H1 (cell line): Measurements from ENCODE around the gene LY6G6C. TPM values are rescaled to one million over a fixed set of nuclear protein-coding genes. Genes with fewer than 3 reads are reported as not detected.

Experiments used
- CTCF ChIA-PET: fragments of 300-600 bp; sonication (Branson Sonifier 250); formaldehyde crosslinking; loops from one replicate; lab custom pipeline; 2021; ENCODE audit not compliant: partially characterized antibody; lab: Charles Lee
- POLR2A ChIA-PET: fragments of 300-600 bp; sonication (Branson Sonifier 250); formaldehyde crosslinking; loops from one replicate; lab custom pipeline; 2021; ENCODE audit warnings: inconsistent platforms; ENCODE audit not compliant: partially characterized antibody; lab: Charles Lee
- DNase-seq, 2 experiments: peaks; one replicate each; pipeline versions ENCODE4 v3.0.0 to v3.0.0-alpha.2; 2010 to 2022; ENCODE audit warnings: low spot score in 2 of 2, low read depth in 1 of 2, mixed read lengths in 1 of 2
- FAIRE-seq: peaks from 2 replicates; lab custom pipeline; 2011; peaks lifted over from hg19 to GRCh38; lab: Jason Lieb, UNC
- H2AFZ ChIP-seq: 2 replicates; pipeline ENCODE4 v1.8.1; 2012; ENCODE audit warnings: low read length, inconsistent platforms
- H2AK5ac ChIP-seq: 2 replicates; pipeline ENCODE4 v1.6.1; 2013; ENCODE audit warnings: low read depth, low read length
- H2BK120ac ChIP-seq: replicated peaks from 2 replicates; pipeline ENCODE3; 2013; ENCODE audit warnings: low read depth, low read length, inconsistent platforms
- H2BK12ac ChIP-seq: 2 replicates; pipeline ENCODE4 v1.6.1; 2013; ENCODE audit warnings: low read depth, low read length
- H2BK15ac ChIP-seq: 2 replicates; pipeline ENCODE4 v1.6.1; 2013; ENCODE audit warnings: low read length
- H2BK20ac ChIP-seq: 2 replicates; pipeline ENCODE4 v1.6.1; 2013; ENCODE audit warnings: low read length
- H2BK5ac ChIP-seq: 2 replicates; pipeline ENCODE4 v1.6.1; 2013; ENCODE audit warnings: low read depth, low read length
- H3K14ac ChIP-seq: 2 replicates; pipeline ENCODE4 v1.6.1; 2013; ENCODE audit warnings: inconsistent platforms; ENCODE audit not compliant: insufficient read length
- H3K18ac ChIP-seq: 2 replicates; pipeline ENCODE4 v1.6.1; 2013; ENCODE audit warnings: low read length; ENCODE audit errors: extremely low read depth
- H3K23ac ChIP-seq: 2 replicates; pipeline ENCODE4 v1.6.1; 2013; ENCODE audit warnings: inconsistent platforms; ENCODE audit not compliant: insufficient read length
- H3K23me2 ChIP-seq: 2 replicates; pipeline ENCODE4 v1.6.1; 2013; ENCODE audit warnings: low read depth, low read length
- H3K27ac ChIP-seq: 2 replicates; pipeline ENCODE4 v1.6.1; 2011; ENCODE audit warnings: low read depth, low read length, inconsistent platforms
- H3K27me3 ChIP-seq, 4 experiments: replicated peaks in 1 of 4; 1 replicate in 1 of 4; 2 replicates in 3 of 4; pipeline versions ENCODE4 v1.6.1 to v1.8.1; 2011 to 2013; ENCODE audit warnings: low read length in 3 of 4, mild to moderate bottlenecking in 3 of 4, inconsistent platforms in 2 of 4, mixed read lengths in 2 of 4, moderate library complexity in 1 of 4; ENCODE audit not compliant: control insufficient read depth in 3 of 4, insufficient read depth in 3 of 4; ENCODE audit errors: extremely low read depth in 1 of 4
- H3K36me3 ChIP-seq, 4 experiments: 2 replicates each; pipeline versions ENCODE4 v1.6.1 to v1.8.1; 2011 to 2013; ENCODE audit warnings: mild to moderate bottlenecking in 4 of 4, low read length in 3 of 4, moderate library complexity in 2 of 4, control low read depth in 1 of 4, inconsistent platforms in 1 of 4; ENCODE audit not compliant: insufficient read depth in 4 of 4, control insufficient read depth in 2 of 4
- H3K4ac ChIP-seq: replicated peaks from 2 replicates; pipeline ENCODE3; 2013; ENCODE audit warnings: low read length, low read depth, mixed read lengths, inconsistent platforms; ENCODE audit not compliant: insufficient read length
- H3K4me1 ChIP-seq, 4 experiments: replicated peaks in 1 of 4; 1 replicate in 1 of 4; 2 replicates in 3 of 4; pipeline versions ENCODE4 v1.6.1 to v1.8.1; 2011 to 2013; ENCODE audit warnings: low read length in 3 of 4, inconsistent platforms in 2 of 4, mixed read lengths in 1 of 4; ENCODE audit not compliant: insufficient read depth in 4 of 4, control insufficient read depth in 3 of 4
- H3K4me2 ChIP-seq, 2 experiments: 2 replicates each; pipeline versions ENCODE4 v1.6.1 to v1.8.1; 2011 to 2013; ENCODE audit warnings: low read depth in 2 of 2, low read length in 2 of 2, control low read depth in 1 of 2, inconsistent platforms in 1 of 2, mild to moderate bottlenecking in 1 of 2; ENCODE audit not compliant: insufficient read depth in 1 of 2
- H3K4me3 ChIP-seq, 4 experiments: fragments of 200-600, 300-600 bp in 1 of 4; sonication (generic), shearing (Covaris generic), sonication (Bioruptor Twin) in 1 of 4; 2 replicates each; pipeline versions ENCODE4 v1.5.1 to v1.8.1; 2011 to 2016; ENCODE audit warnings: low read length in 4 of 4, low read depth in 3 of 4, control low read depth in 2 of 4, inconsistent platforms in 2 of 4, mild to moderate bottlenecking in 2 of 4, mixed read lengths in 1 of 4, moderate library complexity in 1 of 4; ENCODE audit not compliant: insufficient read depth in 2 of 4; ENCODE audit errors: extremely low read depth in 1 of 4
- H3K56ac ChIP-seq: replicated peaks from 2 replicates; pipeline ENCODE3; 2013; ENCODE audit warnings: low read depth, mild to moderate bottlenecking, mixed read lengths, low read length, inconsistent platforms; ENCODE audit not compliant: insufficient read length
- H3K79me1 ChIP-seq: 2 replicates; pipeline ENCODE4 v1.6.1; 2013; ENCODE audit warnings: low read depth, low read length, control low read depth
- H3K79me2 ChIP-seq, 2 experiments: 2 replicates each; pipeline versions ENCODE4 v1.6.1 to v1.8.1; 2012 to 2013; ENCODE audit warnings: low read length in 2 of 2, mild to moderate bottlenecking in 2 of 2, inconsistent platforms in 1 of 2; ENCODE audit not compliant: insufficient read depth in 2 of 2, control insufficient read depth in 1 of 2
- H3K9ac ChIP-seq, 4 experiments: replicated peaks in 1 of 4; 1 replicate in 1 of 4; 2 replicates in 3 of 4; pipeline versions ENCODE4 v1.6.1 to v1.8.1; 2011 to 2013; ENCODE audit warnings: low read depth in 3 of 4, low read length in 3 of 4, control low read depth in 2 of 4, mild to moderate bottlenecking in 2 of 4, moderate library complexity in 2 of 4, inconsistent platforms in 1 of 4; ENCODE audit errors: extremely low read depth in 1 of 4
- H3K9me3 ChIP-seq, 2 experiments: 2 replicates each; pipeline versions ENCODE4 v1.6.1 to v1.8.1; 2012 to 2013; ENCODE audit warnings: mild to moderate bottlenecking in 2 of 2, moderate library complexity in 2 of 2, control low read depth in 1 of 2, inconsistent platforms in 1 of 2, low read depth in 1 of 2, low read length in 1 of 2, mixed read lengths in 1 of 2; ENCODE audit not compliant: insufficient read depth in 2 of 2
- H4K20me1 ChIP-seq, 2 experiments: replicated peaks in 1 of 2; 2 replicates each; pipeline versions ENCODE3 to v1.8.1; 2011 to 2013; ENCODE audit warnings: inconsistent platforms in 2 of 2, low read length in 2 of 2, mild to moderate bottlenecking in 1 of 2; ENCODE audit not compliant: insufficient read depth in 2 of 2, control insufficient read depth in 1 of 2
- H4K5ac ChIP-seq: 2 replicates; pipeline ENCODE4 v1.6.1; 2013; ENCODE audit warnings: low read length, low read depth, mixed read lengths, inconsistent platforms; ENCODE audit not compliant: insufficient read length
- H4K8ac ChIP-seq: 2 replicates; pipeline ENCODE4 v1.8.0; 2013; ENCODE audit warnings: mild to moderate bottlenecking, moderate library complexity, low read length, inconsistent platforms; ENCODE audit not compliant: insufficient read depth; ENCODE audit errors: extremely low read depth
- H4K91ac ChIP-seq: replicated peaks from 2 replicates; pipeline ENCODE3; 2013; ENCODE audit warnings: low read length, mixed read lengths, inconsistent platforms; ENCODE audit not compliant: insufficient read length
- KDM1A ChIP-seq: fragments of 200-600, 300-600 bp; sonication (generic); IDR thresholded peaks from 2 replicates; pipeline ENCODE4 v1.7.1; 2016; ENCODE audit warnings: mild to moderate bottlenecking, low read length, borderline replicate concordance
- NANOG ChIP-seq: IDR thresholded peaks from 2 replicates; pipeline ENCODE4 v1.6.1; 2011; ENCODE audit warnings: low read length, low read depth, mild to moderate bottlenecking, inconsistent platforms; ENCODE audit not compliant: insufficient read depth, poor library complexity, severe bottlenecking
- RNF2 ChIP-seq: fragments of 200-900, 300-1000 bp; sonication (generic); IDR thresholded peaks from 2 replicates; pipeline ENCODE4 v1.7.1; 2016; ENCODE audit warnings: borderline replicate concordance, low read depth, mild to moderate bottlenecking, antibody characterized with exemption, low read length; ENCODE audit not compliant: poor library complexity, severe bottlenecking; ENCODE audit errors: missing control alignments
- SUZ12 ChIP-seq: fragments of 200-600 bp; sonication (generic); IDR thresholded peaks from 2 replicates; pipeline ENCODE4 v1.6.1; 2012; ENCODE audit warnings: mild to moderate bottlenecking, inconsistent platforms, low read length, moderate library complexity, mixed read lengths
- USF2 ChIP-seq: IDR thresholded peaks from 2 replicates; pipeline ENCODE4 v1.6.1; 2011; ENCODE audit warnings: low read length, improper control_type of control experiment
- WGBS, 2 experiments: shearing (Covaris generic) in 1 of 2; methylation state at CpG; one replicate each; pipeline versions ENCODE4 v1.1.6 to v1.1.7; 2013 to 2015; ENCODE audit warnings: low lambda C conversion rate in 2 of 2, mixed read lengths in 2 of 2, inconsistent platforms in 1 of 2, low coverage in 1 of 2, missing lambda C conversion rate in 1 of 2; ENCODE audit not compliant: insufficient replicate concordance in 2 of 2, insufficient coverage in 1 of 2, insufficient read length in 1 of 2; ENCODE audit errors: extremely low coverage in 1 of 2, missing lambda C conversion rate in 1 of 2; 5-methylcytosine and 5-hydroxymethylcytosine counted together
- polyA plus RNA-seq, 7 experiments: library from polyadenylated mRNA; depleted of rRNA in 3 of 7; stranded (reverse) in 5 of 7; unstranded in 2 of 7; fragments of >200 nt in 5 of 7; fragments of 200-250 nt in 2 of 7; gene quantifications; 1 replicate in 5 of 7; 2 replicates in 1 of 7; 4 replicates in 1 of 7; pipeline versions ENCODE4 v1.2.1 to v1.2.3, GENCODE V29; 2011 to 2013; ENCODE audit warnings: missing spikeins in 2 of 7, mixed read lengths in 2 of 7
- total RNA-seq: library from RNA; stranded (reverse); fragmentation: NEBNext Ultra II Directional; extraction: Animal tissue kit (Norgen Biotek cat#: 25700); gene quantifications from 2 replicates; pipeline ENCODE4 v1.2.1, GENCODE V29; 2021

LY6G6C gene
- total and polyA plus RNA-seq, 2 of the 8 experiments (the other 6 are each of a cell fraction or from before 2014, with no cell fraction given) = 0.23 TPM; not detected in 1

GRCh38 chr6:31700740-31701401 is 20.7 kb downstream of the LY6G6C start:
- H4K91ac ChIP-seq = no peak overlapping the region
- H3K18ac ChIP-seq = no peak overlapping the region
- H2AK5ac ChIP-seq = no peak overlapping the region
- no peak overlapping the region for H3K27ac ChIP-seq
- peaks cover 8% of the 10 kb centered on the region; the same call in 1 of the 2 replicates for H3K23me2 ChIP-seq
- H3K27me3 ChIP-seq = no peaks in the 10 kb centered on the region
- no peak overlapping the region for H3K9ac ChIP-seq
- no peak overlapping the region for H4K8ac ChIP-seq
- CTCF ChIA-PET = interaction anchor here (0.9 to 3.3 kb wide), 2 partner anchors 11 to 17 kb away, joined by 3 to 20 read pairs; no protein-coding TSS in a partner anchor
- H3K79me2 ChIP-seq = peaks cover 0 to 7% of the 10 kb centered on the region in 2 experiments; a peak in 2 of 4 replicates
- H3K4me1 ChIP-seq = peaks cover 2 to 5% (median 3%) of the 10 kb centered on the region in 4 experiments; a peak in 4 of 7 replicates
- H3K23ac ChIP-seq = no peak overlapping the region
- 92% methylated on average over 5 of the region's 5 CpGs; no CpG with 5 or more reads in 1 of the 2 experiments for WGBS, 2 experiments
- no peak overlapping the region for H2BK12ac ChIP-seq
- FAIRE-seq = no peak
- no peak overlapping the region for H3K4ac ChIP-seq
- H2AFZ ChIP-seq = no peak overlapping the region
- H2BK120ac ChIP-seq = no peak overlapping the region
- no peak overlapping the region for H2BK15ac ChIP-seq
- peaks cover 6% of the 10 kb centered on the region for H3K79me1 ChIP-seq
- no peaks in the 10 kb centered on the region for H3K9me3 ChIP-seq
- no peak for TF ChIP-seq KDM1A
- TF ChIP-seq RNF2 = no peak
- TF ChIP-seq NANOG = no peak
- TF ChIP-seq SUZ12 = no peak
- no peak for TF ChIP-seq USF2
- TF ChIP-seq, all 59 proteins: peak for 0
- Histone ChIP-seq H3K56ac (no peak overlapping the region), H3K4me2 (no peak overlapping the region; a peak in 1 of 4 replicates), H4K5ac (no peak overlapping the region), H3K4me3 (no peak overlapping the region), H3K14ac (no peak overlapping the region), H3K36me3 (peaks cover 0 to 5% (median 2%) of the 10 kb centered on the region in 4 experiments; a peak in 3 of 8 replicates), H2BK5ac (no peak overlapping the region), H4K20me1 (no peaks in the 10 kb centered on the region), H2BK20ac (no peak overlapping the region)
- no peak for DNase-seq
- POLR2A ChIA-PET = no interaction called here
